Right lobe of liver (tissue), 6 donors: Measurements from ENCODE around the gene TBC1D1. TPM values are rescaled to one million over a fixed set of nuclear protein-coding genes. Genes with fewer than 3 reads are reported as not detected.
A peak's percentile ranks its signal among the peaks of the same experiment; 100 is the strongest.

Source experiments
- ATAC-seq, 4 donors: fragments of 200-7000 bp; cut with Tn5 transposase; one replicate each; pipeline ENCODE4 v1.9.1; 2020; ENCODE audit warnings: mild to moderate bottlenecking in 4 of 4, moderate library complexity in 4 of 4
- DNase-seq, 3 donors: peaks; one replicate each; pipeline ENCODE4 v3.0.0-alpha.2; 2020
- H3K27ac ChIP-seq, 3 donors: fragments of 200-600 bp; one replicate each; pipeline ENCODE4 v1.8.0; 2022
- H3K27me3 ChIP-seq, 2 donors: fragments of 200-600 bp; one replicate each; pipeline ENCODE4 v1.8.0; 2022
- H3K36me3 ChIP-seq, 4 donors: fragments of 200-600 bp; sonication (generic) in 1 of 4; one replicate each; pipeline versions ENCODE4 v1.5.1 to v1.8.0; 2017 to 2022; ENCODE audit warnings: control low read depth in 1 of 4
- H3K4me1 ChIP-seq, 4 donors: fragments of 200-600 bp; sonication (generic) in 1 of 4; one replicate each; pipeline versions ENCODE4 v1.5.1 to v1.8.0; 2017 to 2022; ENCODE audit warnings: control low read depth in 1 of 4
- H3K4me3 ChIP-seq, 3 donors: fragments of 200-600 bp; one replicate each; pipeline ENCODE4 v1.8.0; 2022
- H3K9me3 ChIP-seq, 4 donors: fragments of 200-600 bp; sonication (generic) in 1 of 4; one replicate each; pipeline versions ENCODE4 v1.5.1 to v1.8.0; 2017 to 2022; ENCODE audit warnings: control low read depth in 1 of 4
- POLR2A ChIP-seq: fragments of 450-650 bp; IDR thresholded peaks from one replicate; pipeline ENCODE4 v1.6.1; 2017; ENCODE audit warnings: antibody characterized with exemption, mild to moderate bottlenecking
- WGBS: methylation state at CpG from one replicate; pipeline ENCODE4 v1.1.6; 2018; ENCODE audit warnings: low coverage, low lambda C conversion rate; ENCODE audit not compliant: insufficient coverage; ENCODE audit errors: missing lambda C conversion rate; 5-methylcytosine and 5-hydroxymethylcytosine counted together
- intact Hi-C, 2 donors: fragments of 100-400 bp; cut with DNase I; formaldehyde crosslinking; loops; one replicate each; pipeline versions ENCODE4 v1.11.2 to v1.14.1; 2022
- total RNA-seq, 6 experiments: library from RNA; depleted of rRNA in 2 of 6; stranded (reverse); fragments of >200 nt in 2 of 6; fragmentation: NEBNext Ultra II Directional in 3 of 6; extraction: Animal tissue kit (Norgen Biotek cat#: 25700) in 3 of 6; gene quantifications; one replicate each; pipeline versions ENCODE4 v1.1.0 to v1.2.4, GENCODE V29; 2016 to 2023
- TF ChIP-seq, protein P1 (sequence below), 4 donors: fragments of 200-600 bp in 3 of 4; fragments of 450-650 bp in 1 of 4; IDR thresholded peaks; one replicate each; pipeline versions ENCODE4 v1.5.1 to v1.8.0; 2016 to 2022; ENCODE audit warnings: antibody characterized with exemption in 4 of 4, mild to moderate bottlenecking in 2 of 4
- donor health status: DM: no; HTN: yes; CAD: no.
- donor health status: DM: no; HTN: no; CAD: no.
- donor health status: DM: no; HTN: no; CAD: no.
- donor health status: DM: no; HTN: yes; CAD: no.
- donor health status: DM: no; HTN: yes; CAD: no.

TBC1D1 gene
- total RNA-seq, 6 experiments from 2014 or later: 21.2 to 67.5 (median 35.8) TPM

DNA sequence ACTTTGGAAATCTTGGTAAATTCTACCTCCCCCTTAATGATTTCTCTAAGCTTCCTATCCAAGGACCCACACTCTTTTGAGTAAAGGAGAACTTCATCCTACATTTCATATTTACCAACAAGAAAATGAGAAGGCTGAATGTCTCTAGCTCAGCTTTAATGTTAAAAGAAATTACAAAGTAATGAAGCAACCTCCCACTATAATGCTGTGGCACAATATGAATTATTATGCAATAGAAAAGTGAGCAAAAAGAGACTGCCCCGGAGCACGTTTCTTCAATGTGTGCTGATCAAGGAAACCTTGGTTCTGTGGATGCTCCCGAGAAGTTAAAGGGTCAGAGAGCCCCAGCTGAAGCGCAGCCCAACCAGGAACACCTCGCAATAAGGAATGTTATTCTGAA, 9.1 kb upstream of the TBC1D1 start:
- Histone ChIP-seq H3K27ac (no peak overlapping the region), H3K4me3 (no peak overlapping the region), H3K4me1 (no peaks in the 10 kb centered on the region), H3K36me3 (no peaks in the 10 kb centered on the region), H3K9me3 (no peaks in the 10 kb centered on the region), H3K27me3 (no peaks in the 10 kb centered on the region)
- no peak for TF ChIP-seq POLR2A
- no peak for DNase-seq
- ATAC-seq: no peak
- WGBS: 69% methylated on average over 5 of the region's 5 CpGs
- intact Hi-C loops: loop anchor here in 1 of 2 donors (10.0 kb wide), 2 partner anchors 57 to 93 kb away; partner anchors contain the start of gene PGM2

DNA sequence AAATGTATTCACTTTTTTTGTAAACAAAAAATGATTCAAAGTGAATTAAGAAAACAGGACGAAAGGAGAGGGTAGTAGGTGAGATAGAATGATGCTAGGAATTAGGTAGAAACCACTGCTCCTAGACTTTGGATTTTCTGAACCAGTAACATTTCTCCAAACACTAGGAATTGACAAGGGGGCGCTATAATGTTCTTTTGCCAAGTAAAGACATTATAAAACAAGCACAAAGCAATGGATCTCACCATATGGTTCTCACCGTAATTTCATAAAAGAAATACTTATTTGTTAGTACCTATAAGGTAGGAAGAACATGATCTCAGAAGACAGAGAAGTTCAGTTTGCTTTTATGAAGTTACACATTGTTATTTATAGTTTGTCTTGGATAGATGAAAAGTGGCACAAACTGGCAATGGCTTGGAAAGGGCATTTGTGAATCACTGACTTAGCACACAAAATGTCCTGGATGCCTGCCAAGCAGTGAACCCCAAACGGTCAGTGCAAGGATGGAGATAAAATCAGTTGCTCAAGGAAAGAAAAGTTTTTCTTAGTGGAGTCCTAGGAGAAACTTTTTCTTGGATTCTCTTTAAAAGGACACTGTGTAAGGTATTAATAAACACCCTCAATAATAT, 8.1 kb upstream of the TBC1D1 start:
- DNase-seq (no peak), ATAC-seq (no peak)
- intact Hi-C loops: loop anchor here in 1 of 2 donors (10.0 kb wide), 2 partner anchors 58 to 92 kb away; partner anchors contain the start of gene PGM2
- no peak overlapping the region for H3K4me3 ChIP-seq
- H3K36me3 ChIP-seq: no peaks in the 10 kb centered on the region
- H3K27ac ChIP-seq: no peak overlapping the region
- H3K4me1 ChIP-seq: no peaks in the 10 kb centered on the region
- 46% methylated on average over 4 of the region's 4 CpGs for WGBS
- no peaks in the 10 kb centered on the region for H3K9me3 ChIP-seq
- TF ChIP-seq, protein P1, sequence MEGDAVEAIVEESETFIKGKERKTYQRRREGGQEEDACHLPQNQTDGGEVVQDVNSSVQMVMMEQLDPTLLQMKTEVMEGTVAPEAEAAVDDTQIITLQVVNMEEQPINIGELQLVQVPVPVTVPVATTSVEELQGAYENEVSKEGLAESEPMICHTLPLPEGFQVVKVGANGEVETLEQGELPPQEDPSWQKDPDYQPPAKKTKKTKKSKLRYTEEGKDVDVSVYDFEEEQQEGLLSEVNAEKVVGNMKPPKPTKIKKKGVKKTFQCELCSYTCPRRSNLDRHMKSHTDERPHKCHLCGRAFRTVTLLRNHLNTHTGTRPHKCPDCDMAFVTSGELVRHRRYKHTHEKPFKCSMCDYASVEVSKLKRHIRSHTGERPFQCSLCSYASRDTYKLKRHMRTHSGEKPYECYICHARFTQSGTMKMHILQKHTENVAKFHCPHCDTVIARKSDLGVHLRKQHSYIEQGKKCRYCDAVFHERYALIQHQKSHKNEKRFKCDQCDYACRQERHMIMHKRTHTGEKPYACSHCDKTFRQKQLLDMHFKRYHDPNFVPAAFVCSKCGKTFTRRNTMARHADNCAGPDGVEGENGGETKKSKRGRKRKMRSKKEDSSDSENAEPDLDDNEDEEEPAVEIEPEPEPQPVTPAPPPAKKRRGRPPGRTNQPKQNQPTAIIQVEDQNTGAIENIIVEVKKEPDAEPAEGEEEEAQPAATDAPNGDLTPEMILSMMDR (IDR thresholded peaks at IDR 0.05): no peak
- TF ChIP-seq POLR2A: no peak
- no peaks in the 10 kb centered on the region for H3K27me3 ChIP-seq

DNA sequence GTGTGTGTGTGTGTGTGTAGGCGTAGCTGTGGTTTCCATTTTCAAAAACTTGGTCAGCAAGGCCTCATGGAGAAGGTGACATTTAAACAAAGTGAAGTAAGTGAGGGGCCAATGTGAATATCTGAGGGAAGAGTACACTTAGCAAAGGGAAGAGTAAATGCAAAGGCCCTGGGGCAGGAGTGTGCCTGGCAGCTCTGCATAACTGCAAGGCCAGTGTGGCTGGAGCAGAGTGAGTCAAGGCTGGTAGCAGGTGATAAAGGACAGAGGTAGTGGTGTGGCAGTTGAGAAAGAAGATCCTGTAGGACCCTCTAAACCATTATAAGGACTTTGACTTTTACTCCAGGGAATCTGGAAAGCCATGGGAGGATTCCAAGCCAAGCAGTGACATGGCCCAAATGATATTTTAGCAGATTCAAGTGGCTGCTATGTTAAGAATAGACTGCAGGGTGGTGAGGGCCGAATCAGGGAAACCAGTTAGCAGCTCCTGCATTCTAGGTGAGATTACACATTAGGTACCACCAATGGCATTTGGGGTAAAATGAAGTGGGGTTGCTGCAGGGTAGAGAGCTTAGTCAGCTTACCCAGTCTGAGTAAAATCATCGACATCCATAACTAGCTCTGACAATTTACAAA, 5.9 kb upstream of the TBC1D1 start:
- H3K9me3 ChIP-seq: no peaks in the 10 kb centered on the region
- DNase-seq: no peak
- H3K4me3 ChIP-seq: no peak overlapping the region
- ATAC-seq: no peak
- peaks cover 0 to 1% (median 0%) of the 10 kb centered on the region in 4 donors for H3K4me1 ChIP-seq
- no peaks in the 10 kb centered on the region for H3K36me3 ChIP-seq
- H3K27me3 ChIP-seq: no peaks in the 10 kb centered on the region
- TF ChIP-seq POLR2A: no peak
- TF ChIP-seq, protein P1 (IDR thresholded peaks at IDR 0.05): no peak
- WGBS: 79% methylated on average over 3 of the region's 3 CpGs
- intact Hi-C loops: loop anchor here in 1 of 2 donors (10.0 kb wide), 2 partner anchors 60 to 90 kb away; partner anchors contain the start of gene PGM2
- no peak overlapping the region for H3K27ac ChIP-seq

DNA sequence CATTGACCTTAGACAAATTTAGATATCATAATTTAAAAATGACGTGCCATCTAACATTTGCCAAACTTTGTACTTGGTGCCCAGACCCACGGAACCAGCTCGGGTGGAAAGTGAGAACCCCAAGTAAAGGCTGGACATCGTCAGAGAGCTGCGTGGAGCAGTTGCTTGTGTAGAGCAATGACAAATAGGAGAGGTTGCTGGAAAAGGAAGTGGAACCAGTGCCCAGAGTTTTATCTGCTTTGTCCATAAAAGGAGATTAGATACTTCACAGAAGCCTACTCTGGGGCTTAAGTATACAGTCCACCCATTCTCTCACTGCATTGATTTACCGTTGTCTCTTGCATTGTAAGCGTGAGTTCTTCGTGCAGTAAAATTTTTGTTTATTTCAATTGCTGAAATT, 5.4 kb upstream of the TBC1D1 start:
- WGBS: 52% methylated on average over 8 of the region's 8 CpGs

More for the DNA sequence above, 5.4 kb upstream of the TBC1D1 start:
- TF ChIP-seq, protein P1 (IDR thresholded peaks at IDR 0.05): no peak
- no peak for TF ChIP-seq POLR2A
- Histone ChIP-seq H3K4me3 (no peak overlapping the region), H3K4me1 (peaks cover 0 to 4% (median 0%) of the 10 kb centered on the region in 4 donors), H3K27me3 (no peaks in the 10 kb centered on the region), H3K9me3 (no peaks in the 10 kb centered on the region), H3K27ac (no peak overlapping the region), H3K36me3 (no peaks in the 10 kb centered on the region)
- intact Hi-C loops: loop anchor here in 1 of 2 donors (10.0 kb wide), 2 partner anchors 61 to 89 kb away; partner anchors contain the start of gene PGM2
- DNase-seq: no peak
- peak in 1 of 4 donors; percentile 51 for ATAC-seq
